GM18861 (cell line): ENCODE measurements around the gene OPN1LW.
"Not testable (repeated sequence)": the region's sequence is repeated elsewhere in the genome, so short reads cannot be mapped to it uniquely, and the experiment has no call there.

Experiments
- ATAC-seq: cut with Tn5 transposase; IDR thresholded peaks from one replicate; pipeline ENCODE4 v1.9.1; 2021; ENCODE audit not compliant: unreplicated experiment

Gene OPN1LW

GRCh38 chrX:154144010-154144409 is at the start of gene OPN1LW:
Gene OPN1LW, plus strand, starts transcription at chrX:154144243. Its CDS starts 41 bp downstream, at chrX:154144284.
- not testable (repeated sequence) for ATAC-seq

- no peak for ATAC-seq
These were observed 49.2 kb upstream of the OPN1LW start for GRCh38 chrX:154094833-154095232.

GRCh38 chrX:154096140-154097002 is 47.7 kb upstream of the OPN1LW start:
- no peak for ATAC-seq

GRCh38 chrX:154097003-154097588 is 46.9 kb upstream of the OPN1LW start:
- ATAC-seq, result peak; percentile 25

GRCh38 chrX:154097589-154098541 is 46.2 kb upstream of the OPN1LW start, which contains the start of gene MECP2:
Gene MECP2, minus strand, starts transcription at chrX:154097717.
- ATAC-seq, result peak; percentile 71

GRCh38 chrX:154098551-154098950 is 45.5 kb upstream of the OPN1LW start:
- ATAC-seq, result no peak

- ATAC-seq, result no peak
These were observed 30.3 kb upstream of the OPN1LW start for GRCh38 chrX:154113729-154114128.

GRCh38 chrX:154114652-154115051 is 29.4 kb upstream of the OPN1LW start:
- no peak for ATAC-seq

GRCh38 chrX:154115071-154115470 is 29.0 kb upstream of the OPN1LW start:
- no peak for ATAC-seq

- no peak for ATAC-seq
These were observed 28.3 kb upstream of the OPN1LW start for GRCh38 chrX:154115750-154116149.

GRCh38 chrX:154116426-154117211 is 27.4 kb upstream of the OPN1LW start:
- no peak for ATAC-seq

- ATAC-seq, result no peak
These were observed 26.5 kb upstream of the OPN1LW start for GRCh38 chrX:154117566-154117965.

GRCh38 chrX:154120567-154120966 is 23.5 kb upstream of the OPN1LW start:
- ATAC-seq, result no peak

- no peak for ATAC-seq
These were observed 22.8 kb upstream of the OPN1LW start for GRCh38 chrX:154121207-154121606.

GRCh38 chrX:154121961-154122360 is 22.1 kb upstream of the OPN1LW start:
- no peak for ATAC-seq

- ATAC-seq, result no peak
These were observed 20.5 kb upstream of the OPN1LW start for GRCh38 chrX:154123241-154124219.

GRCh38 chrX:154125391-154126040 is 18.5 kb upstream of the OPN1LW start:
- ATAC-seq, result no peak

GRCh38 chrX:154126101-154126500 is 17.9 kb upstream of the OPN1LW start:
- ATAC-seq, result no peak

- no peak for ATAC-seq
These were observed 12.1 kb upstream of the OPN1LW start for GRCh38 chrX:154131955-154132354.
